Left lobe of liver (tissue), 2 donors: ENCODE data around the gene SERINC2. TPM values are rescaled to one million over a fixed set of nuclear protein-coding genes. Genes with fewer than 3 reads are reported as not detected.
"Not testable (repeated sequence)": the region's sequence is repeated elsewhere in the genome, so short reads cannot be mapped to it uniquely, and the experiment has no call there.

ENCODE experiments used
- ATAC-seq: fragments of 200-7000 bp; cut with Tn5 transposase; one replicate; pipeline ENCODE4 v1.9.1; 2020; ENCODE audit warnings: mild to moderate bottlenecking, moderate library complexity
- DNase-seq: peaks from one replicate; pipeline ENCODE4 v3.0.0-alpha.2; 2020; ENCODE audit warnings: low spot score
- total RNA-seq: library from RNA; stranded (reverse); gene quantifications from one replicate; pipeline ENCODE4 v1.2.1, GENCODE V29; 2021
- donor health status: DM: no; HTN: no; CAD: no; lungs with moderate emphysema.
- donor health status: DM: no; HTN: yes; CAD: no.

The SERINC2 gene
- total RNA-seq, 1 donor from 2014 or later, result 69.1 TPM

GRCh38 chr1:31453384-31454079 is 40.5 kb downstream of the SERINC2 start:
- no peak for ATAC-seq
- no peak for DNase-seq

DNA sequence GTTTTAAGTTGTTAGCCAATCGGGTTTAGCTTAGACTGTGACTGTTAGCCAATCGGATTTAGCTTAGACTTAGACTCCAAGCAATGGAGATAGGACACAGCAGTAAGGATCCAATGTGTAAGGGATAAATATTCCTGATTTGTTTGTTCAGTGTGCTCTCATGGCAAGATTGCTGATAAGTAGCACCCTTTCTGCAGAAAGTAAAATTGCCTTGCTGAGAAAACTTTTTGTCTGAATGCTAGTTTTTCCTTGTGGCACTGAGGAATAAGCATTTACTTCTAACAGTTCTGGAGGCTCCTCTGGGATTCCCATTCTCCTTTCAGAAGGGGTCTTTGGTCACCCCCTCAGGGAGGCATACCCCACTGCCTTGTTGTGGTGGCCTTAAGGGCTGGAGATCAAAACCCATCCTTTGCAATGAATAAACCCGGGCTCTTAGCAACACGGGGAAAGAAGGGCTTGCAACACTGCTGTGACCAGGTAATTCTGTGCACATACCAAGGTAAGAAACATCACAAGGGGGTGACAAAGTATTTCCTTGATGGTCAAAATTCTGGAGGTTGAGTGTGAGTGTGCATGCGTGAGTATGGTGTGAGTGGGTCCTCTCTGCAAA is 45.4 kb downstream of the SERINC2 start:
- ATAC-seq (no peak), DNase-seq (no peak)

GRCh38 chr1:31460027-31460426 is 47.0 kb downstream of the SERINC2 start:
- no peak for DNase-seq
- ATAC-seq, result peak; percentile 21

GRCh38 chr1:31467005-31467674 is 54.1 kb downstream of the SERINC2 start:
- DNase-seq (no peak), ATAC-seq (no peak)

- peak; percentile 21 for ATAC-seq
These were observed 57.8 kb downstream of the SERINC2 start for GRCh38 chr1:31470794-31471315.

GRCh38 chr1:31471452-31472313 is 58.7 kb downstream of the SERINC2 start:
- peak; percentile 64 for ATAC-seq
- peak; percentile 66 for DNase-seq

More at GRCh38 chr1:31470794-31471315, 57.8 kb downstream of the SERINC2 start:
- no peak for DNase-seq

DNA sequence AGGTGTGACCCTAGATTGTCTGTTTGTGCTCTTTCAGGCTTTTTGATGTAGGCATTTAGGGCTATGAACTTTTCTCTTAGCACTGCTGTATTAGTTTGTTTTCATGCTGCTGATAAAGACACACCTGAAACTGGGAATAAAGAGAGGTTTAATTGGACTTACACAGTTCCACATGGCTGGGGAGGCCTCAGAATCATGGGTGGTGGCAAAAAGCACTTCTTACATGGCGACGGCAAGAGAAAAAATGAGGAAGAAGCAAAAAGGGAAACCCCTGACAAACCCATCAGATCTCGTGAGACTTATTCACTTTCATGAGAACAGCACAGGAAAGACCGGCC is 59.3 kb downstream of the SERINC2 start:
- DNase-seq, ATAC-seq: not testable (repeated sequence)

GRCh38 chr1:31472673-31473072 is 59.7 kb downstream of the SERINC2 start:
- DNase-seq, ATAC-seq: not testable (repeated sequence)

DNA sequence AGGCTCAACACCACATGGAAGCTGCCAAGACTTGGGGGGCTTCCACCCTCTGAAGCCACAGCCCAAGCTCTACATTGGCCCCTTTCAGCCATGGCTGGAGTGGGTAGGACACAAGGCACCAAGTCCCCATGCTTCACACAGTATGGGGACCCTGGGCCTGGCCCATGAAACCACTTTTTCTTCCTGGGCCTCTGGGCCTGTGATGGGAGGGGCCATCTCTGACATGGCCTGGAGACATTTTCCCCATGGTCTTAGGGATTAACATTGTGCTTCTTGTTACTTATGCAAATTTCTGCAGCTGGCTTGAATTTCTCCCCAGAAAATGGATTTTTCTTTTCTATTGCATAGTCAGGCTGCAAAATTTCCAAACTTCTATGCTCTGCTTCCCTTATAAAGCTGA is 60.5 kb downstream of the SERINC2 start:
- not testable (repeated sequence) for DNase-seq, ATAC-seq

GRCh38 chr1:31474567-31474966 is 61.6 kb downstream of the SERINC2 start:
- not testable (repeated sequence) for ATAC-seq, DNase-seq

DNA sequence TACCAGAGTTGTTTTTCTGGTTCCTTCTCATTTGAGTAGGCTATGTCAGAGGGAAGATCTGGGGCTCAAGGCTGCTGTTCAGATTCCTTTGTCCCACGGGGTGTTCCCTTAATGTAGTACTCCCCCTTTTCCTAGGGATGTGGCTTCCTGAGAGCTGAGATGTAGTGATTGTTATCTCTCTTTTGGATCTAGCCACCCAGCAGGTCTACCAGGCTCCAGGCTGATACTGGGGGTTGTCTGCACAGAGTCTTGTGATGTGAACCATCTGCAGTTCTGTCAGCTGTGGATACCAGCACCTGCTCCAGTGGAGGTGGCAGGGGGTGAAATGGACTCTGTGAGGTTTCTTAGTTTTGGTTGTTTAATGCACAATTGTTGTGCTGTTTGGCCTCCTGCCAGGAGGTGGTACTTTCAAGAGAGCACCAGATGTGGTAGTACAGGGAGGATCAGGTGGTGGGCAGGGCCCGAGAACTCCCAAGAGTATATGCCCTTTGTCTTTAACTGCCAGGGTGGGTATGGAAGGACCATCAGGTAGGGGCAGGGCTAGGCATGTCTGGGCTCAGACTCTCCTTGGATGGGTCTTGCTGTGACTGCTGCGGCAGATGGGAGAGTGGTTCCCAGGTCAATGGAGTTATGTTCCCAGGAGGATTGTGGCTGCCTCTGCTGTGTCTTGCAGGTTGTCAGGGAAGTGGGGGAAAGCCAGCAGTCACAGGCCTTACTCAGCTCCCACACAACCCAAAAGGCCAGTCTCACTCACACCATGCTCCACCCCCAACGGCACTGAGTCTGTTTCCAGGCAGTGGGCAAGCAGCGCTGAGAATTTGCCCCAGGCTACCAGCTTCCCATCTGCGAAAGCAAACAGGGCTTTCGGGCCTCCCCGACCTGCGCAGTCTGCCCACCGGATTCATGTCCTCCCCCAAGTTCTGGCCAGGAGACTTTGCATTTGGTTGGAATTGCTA is 64.2 kb downstream of the SERINC2 start:
- ATAC-seq (no peak), DNase-seq (no peak)

GRCh38 chr1:31478167-31478566 is 65.2 kb downstream of the SERINC2 start:
- ATAC-seq, result no peak
- no peak for DNase-seq

- ATAC-seq (no peak), DNase-seq (no peak)
These were observed 66.8 kb downstream of the SERINC2 start for GRCh38 chr1:31479811-31480210.

GRCh38 chr1:31480426-31480825 is 67.4 kb downstream of the SERINC2 start:
- not testable (repeated sequence) for DNase-seq, ATAC-seq

DNA sequence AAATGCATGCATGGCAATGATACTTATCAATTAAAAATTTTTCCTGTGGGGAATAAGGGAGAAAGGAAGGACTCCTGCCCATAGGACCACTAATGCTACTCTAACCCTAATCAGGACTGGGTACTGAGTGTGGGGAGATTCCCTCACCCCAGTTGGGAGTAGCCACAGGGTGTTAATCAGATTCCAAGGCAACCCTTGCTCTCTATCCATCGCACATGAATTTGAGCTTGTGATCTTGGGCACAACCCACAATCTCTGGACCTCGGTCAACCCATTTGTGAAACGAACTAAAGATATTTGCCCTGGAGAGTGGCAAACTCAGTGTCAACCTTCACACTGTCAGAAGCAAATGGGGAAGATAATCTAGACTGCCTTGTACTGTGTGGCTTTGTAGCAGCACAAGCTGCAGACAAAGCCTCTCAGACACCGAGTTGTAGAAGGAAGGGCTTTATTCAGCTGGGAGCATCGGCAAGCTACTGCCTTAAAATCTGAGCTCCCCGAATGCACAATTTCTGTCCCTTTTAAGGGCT is 69.5 kb downstream of the SERINC2 start:
- DNase-seq (no peak), ATAC-seq (peak; percentile 29)

DNA sequence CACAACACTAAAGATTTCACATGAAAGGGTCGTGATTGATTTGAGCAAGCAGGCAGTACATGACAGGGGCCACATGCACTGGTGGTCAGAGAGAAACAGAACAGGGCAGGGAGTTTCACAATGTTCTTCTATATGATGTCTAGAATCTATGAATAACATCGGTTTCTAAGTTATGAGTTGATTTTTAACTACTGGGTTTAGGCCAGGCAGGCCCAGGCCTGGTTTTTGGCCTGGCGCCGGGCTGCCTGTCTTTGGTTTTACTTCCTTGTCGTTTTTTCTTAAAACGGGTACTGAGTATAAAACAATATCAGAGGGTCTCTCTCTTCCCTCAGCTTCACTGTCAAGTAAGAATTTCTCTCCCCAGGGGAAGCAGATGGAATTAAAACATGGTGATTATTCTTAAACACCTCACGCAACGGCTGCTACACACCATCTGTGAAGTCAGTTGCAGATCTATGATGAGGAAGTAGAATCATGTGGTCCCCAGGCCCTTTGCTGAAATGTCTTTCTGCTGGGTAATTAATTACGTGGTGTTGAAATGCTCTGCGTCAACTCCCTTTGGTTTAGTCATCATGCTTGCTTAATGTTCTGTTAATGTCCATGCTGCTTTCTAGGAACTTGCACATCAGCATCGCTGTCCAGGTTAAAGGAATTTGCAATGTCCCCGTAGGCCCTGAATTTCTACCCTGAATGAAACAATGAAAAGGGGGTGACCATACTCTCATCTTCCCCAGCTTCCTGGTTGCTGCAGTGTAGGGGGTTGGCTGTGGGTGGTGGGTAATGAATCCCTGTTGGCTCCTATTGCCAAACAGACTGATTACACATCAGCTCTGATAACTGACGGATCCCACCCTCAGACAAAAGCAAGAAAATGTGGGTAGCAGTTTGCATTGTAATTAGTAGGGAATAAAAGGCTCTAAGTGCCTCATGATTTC is 70.3 kb downstream of the SERINC2 start:
- DNase-seq (no peak), ATAC-seq (peak; percentile 44)
